Suppressor macrophage (primary cell): ENCODE results near the gene RSKR.
"Not testable (repeated sequence)": the region's sequence is repeated elsewhere in the genome, so short reads cannot be mapped to it uniquely, and the experiment has no call there.

Source experiments
- DNase-seq, 4 experiments: peaks; one replicate each; pipeline ENCODE4 v3.0.0-alpha.2; 2020 to 2022

Gene RSKR

DNA sequence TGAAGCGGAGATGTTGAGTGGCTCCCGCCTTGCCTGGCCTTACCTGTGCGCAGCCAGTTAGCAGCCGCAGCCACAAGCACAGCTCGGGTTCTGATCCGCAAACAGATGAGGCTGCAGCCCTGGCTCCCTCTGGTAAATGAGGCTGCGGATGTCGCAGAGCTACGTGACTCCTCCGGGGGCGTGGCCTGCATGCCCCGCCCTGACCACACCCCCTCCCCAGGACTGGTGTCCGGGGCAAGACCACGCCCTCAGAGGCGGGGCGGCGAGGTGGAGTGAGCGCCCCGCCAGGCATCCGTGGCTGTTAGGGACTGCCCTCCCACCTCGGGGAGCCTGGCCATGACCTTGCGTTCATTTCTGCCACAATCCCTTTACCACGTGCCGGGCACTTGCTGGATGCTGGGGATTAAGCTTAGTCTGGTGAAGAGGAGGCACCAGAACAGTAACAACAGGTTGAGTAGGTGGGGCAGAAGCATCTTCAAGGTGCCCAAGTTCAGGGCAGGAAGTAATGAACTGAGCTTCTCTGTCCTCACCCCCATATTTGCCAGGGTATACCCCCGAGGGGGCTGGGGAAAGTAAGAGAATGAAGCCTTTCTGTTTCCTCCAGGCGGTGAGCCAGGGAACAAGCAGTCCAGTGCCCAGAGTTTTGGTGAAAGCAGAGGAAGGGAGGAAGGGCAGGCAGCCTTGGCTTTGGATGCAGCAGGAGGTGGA is 37.1 kb downstream of the RSKR start, which contains the start of gene ALDOC:
Gene ALDOC, minus strand, starts transcription at position 138 of the 708 bp plus-strand sequence. CDS start 1,363 bp downstream, outside the sequence.
- peak; percentile 96 to 99 (median 98) for DNase-seq

DNA sequence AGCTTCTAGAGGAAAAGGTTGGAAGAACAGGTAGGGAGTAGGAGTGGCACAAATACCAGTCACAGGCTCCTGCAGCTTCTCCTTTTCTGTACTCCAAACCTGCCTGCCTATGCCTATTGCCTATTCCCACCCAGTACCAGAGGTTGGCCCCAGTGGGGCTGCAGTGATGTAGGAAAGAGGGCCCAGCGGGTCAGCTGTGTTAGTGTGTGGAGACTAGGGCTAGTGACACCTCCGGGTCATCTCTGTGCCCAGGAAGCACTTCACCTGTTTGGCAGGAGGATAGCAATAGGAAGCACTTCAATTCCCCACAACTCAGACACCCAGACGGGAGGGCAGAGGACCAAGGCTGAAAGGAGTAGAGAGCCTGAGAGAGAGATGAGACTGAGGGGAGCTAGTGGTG is 38.0 kb downstream of the RSKR start:
- not testable (repeated sequence) for DNase-seq

DNA sequence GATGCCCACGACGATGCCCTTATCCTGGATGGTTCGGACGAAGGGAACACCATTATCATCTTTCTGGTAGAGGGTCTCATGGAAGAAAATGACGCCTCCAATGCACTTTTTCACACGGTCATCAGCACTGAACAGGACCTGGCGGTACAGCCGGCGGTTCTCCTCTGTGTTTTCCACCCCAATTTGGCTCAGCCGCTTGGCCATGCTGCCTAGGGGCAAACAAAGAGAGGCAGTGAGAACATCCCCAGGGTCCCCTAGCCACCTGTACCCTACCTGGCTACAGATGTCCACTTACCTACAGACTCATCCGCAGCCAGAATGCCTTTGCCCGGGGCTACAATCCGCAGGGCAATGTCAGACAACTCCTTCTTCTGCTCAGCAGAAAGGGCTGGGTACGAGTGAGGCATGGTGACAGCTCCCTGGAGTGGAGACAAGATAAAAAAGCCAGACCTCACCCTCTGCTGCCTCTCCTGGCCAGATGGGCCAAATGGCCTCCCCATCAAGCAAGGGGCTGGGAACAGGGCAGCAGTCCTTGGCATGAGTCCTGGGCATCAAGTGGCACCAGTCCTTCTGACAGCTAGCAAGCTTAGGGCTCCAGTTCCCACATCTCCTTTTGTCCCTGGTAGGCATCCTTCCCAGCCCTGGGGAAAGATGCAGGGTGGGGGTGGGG is 38.7 kb downstream of the RSKR start:
- DNase-seq = no peak

DNA sequence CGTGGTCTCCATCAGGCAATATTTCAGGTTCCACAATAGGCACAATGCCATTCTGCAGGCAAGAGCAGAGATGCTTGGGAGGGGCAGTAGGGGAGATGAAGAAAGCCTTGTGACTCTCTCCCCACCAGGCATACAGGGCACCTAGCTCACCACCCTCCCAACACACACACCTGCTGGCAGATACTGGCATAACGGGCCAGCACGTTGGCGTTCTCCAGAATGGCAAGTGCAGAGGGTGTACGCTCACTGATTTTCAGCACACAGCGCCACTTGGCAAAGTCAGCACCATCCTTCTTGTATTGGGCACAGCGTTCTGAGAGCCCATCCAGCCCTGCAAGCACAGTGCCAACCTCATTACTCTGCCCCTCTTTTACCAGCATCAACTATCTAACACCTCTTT is 39.5 kb downstream of the RSKR start:
- no peak for DNase-seq

DNA sequence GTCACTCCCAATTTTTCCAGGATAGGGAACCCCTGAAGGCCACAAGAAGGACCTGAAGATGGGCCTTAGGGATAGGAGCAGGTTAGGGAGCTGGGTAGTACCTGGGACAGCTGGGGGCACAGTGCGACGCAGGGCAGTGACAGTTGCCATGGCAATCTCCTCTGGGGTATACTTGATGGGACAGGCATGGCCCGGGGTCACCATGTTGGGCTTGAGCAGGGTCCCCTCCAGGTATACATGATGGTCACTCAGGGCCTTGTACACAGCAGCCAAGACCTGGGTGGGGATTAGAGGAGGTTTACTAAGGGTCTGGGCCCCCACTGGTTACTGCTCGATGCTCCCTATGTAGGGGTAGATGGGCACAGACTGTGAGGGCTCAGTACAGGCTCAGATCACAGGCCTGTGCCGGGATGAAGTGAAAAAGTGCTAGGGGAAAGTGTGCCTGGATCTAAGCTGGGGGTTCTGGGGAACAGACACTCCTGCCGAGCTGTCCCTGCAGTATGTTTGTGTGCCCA is 40.0 kb downstream of the RSKR start:
- DNase-seq = no peak

DNA sequence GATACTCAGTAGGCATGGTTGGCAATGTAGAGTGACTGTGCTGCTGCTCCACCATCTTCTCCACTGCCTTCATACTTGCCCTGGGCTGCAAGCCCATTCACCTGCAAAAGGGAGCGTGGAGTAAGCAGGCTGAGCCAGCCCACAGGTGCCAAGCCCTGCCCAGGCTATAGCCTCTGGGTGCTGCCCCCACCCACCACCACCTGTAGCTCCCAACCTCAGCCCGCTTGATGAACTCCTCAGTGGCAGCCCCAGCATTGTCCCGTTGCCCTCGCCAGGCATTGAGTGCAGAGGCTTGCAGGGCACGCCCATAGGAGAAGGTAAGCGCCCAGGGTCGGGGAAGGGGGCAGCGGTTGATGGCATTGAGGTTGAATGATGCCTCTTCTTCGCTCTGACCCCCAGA is 40.5 kb downstream of the RSKR start:
- DNase-seq = no peak

DNA sequence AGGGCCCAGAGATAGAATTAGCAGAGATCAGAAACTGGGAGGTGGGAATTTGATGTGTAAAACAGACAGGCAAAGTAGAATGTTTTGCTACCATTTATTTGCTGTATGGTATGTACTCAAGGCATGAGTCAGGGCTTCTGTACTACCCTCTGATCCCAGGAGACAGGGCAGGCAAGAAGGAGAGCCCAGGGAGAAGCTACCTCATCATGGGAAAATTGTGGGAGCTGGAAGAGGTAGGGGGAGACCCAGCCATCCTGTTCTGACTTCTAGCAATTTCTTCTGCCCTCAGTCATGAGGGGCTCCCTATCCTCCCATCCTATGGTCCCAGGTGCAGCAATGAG is 41.0 kb downstream of the RSKR start:
- no peak for DNase-seq

DNA sequence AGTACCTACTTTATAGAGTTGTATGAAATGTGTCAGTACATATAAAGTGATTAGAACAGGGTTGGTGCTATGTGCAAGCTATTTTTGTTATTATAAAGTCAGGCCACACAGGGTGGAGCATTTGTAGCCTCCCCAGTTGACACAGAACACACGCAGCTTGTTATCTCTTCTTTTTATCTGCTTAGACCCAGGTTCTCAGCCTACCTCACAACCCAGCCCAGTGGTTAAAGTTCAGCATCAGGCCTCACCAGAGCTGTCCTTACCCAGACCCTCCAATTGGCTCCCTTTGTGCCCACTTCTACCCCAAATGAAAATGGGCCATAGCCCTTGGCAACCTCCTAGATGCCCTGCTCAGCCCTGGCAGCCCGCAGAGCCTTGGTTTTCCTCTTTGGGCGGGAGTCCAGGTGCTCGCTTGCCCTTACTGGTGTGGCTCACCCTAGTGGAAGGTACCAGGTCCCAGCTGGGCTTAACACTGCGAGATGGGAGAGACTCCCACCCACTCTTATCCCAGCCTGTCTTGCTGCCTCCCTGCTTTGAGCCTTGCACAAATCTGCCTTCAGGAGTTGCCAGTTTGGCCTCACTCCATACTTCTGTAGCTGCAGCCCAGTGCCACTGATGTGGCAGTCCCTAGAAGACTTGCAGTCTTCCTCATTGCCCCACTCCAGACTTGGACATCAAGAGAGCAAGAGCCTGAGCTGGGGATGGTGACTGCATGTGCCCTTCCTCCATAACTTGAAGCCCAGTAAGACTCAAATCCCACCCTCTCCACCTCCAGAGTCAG is 41.5 kb downstream of the RSKR start:
- DNase-seq = no peak

DNA sequence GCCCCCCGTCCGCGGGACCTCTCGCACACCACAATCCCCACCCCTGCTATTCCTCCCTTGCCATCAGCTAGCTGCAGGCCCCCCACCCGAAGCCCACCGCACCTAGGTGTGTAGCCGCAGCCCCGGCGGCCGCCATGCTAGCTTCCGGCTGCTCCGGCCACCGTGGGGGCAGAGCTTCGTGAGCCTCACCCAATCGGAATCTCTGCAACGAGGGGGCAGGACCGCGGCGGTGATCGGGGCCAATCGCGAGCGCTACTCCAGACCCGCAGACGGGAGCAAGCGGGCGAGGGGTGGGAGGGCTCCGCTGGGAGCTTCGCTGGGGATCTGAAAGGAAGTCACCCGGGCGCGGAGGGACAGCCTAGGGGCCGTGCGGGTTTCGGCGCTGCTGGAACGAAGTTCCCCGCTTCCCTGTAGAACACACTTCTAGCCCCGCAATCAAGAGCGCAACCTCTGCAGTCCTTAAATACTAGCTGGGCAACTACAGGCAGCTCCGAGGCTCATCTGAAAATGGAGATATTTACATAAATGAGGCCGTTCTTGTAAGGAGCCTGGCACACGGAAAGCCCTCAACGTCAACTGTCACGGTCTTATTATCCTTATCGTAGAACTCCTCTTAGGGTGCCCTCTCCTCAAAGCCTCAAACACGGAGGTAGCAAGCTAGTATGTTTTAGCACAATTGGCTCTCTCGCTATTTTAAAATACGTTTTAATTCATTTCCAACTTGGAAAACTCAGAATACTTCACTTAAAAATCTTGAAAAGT is 42.4 kb downstream of the RSKR start, which contains the start of gene PIGS:
Gene PIGS, minus strand, starts transcription at position 164 of the 762 bp plus-strand sequence. Its CDS starts 28 bp downstream, at position 136.
- peak; percentile 95 to 98 (median 96) for DNase-seq

DNA sequence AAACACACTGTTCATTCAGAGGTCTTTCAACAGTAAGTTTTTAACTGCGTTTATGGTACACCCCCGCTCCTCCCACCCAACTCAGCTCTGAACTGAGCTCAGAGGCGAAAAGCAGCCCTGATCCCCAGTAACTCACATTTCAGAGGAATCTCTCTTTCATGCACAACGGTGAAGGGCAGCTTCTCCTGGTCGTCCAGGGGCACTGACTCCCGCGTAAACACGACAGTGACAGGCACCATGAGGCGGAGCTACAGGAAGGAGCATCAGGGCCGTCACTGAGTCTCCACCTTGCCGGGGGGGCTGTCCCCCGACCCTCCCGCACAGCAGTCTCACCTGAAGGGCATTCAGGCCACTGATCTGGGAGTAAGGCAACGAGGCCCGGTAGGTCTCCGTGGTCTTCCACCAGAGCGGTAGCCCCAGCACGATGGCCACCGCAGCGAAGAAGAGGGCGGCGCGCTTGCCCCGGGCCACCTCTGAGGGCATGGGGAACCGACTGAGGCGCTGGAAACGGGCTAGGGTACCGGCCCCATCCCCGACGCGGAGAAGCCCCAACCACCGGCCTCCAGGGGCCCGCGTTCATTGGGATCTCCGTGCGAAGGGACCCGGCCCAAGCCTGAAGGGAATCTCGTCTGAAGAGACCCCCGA is 43.1 kb downstream of the RSKR start:
- peak in 3 of 4 experiments; percentile 27 to 42 (median 31) for DNase-seq

DNA sequence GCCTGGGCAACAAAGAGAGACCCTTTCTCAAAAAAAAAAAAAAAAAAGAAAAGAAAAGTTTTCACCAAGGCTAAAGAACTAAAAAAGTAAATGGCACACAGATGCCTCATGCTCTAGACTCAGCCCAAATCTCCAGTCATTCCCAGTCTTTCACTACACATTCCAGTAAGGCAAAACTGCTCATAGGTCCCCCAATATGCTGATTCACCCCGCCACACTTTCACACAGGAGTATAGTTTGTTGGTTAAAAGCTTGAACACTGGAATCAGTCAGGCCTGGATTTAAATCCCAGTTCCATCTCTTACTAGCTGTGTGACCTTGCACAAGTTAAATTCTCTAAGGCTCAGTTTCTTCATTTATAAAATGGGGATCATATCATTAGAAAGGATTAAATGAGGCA is 44.5 kb downstream of the RSKR start:
- DNase-seq = no peak

DNA sequence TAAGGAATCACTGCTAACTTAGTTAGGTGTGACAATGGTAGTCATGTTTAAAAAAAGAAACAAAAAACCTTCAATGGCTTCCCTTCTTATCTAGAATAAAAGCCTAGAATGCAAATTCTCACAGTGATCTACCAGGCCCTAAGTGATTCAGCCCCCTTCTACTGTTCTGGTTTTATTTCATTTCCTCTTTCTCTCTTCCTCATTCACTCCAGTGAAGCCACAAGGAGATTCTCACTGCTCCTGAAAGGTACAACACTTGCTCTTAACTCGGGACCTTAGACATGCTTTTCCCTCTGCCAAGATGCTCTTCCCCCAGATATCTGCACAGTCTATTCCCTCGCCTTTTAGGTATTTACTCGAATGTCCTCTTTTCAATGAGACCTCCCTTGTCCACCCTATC is 46.4 kb downstream of the RSKR start:
- peak; percentile 38 to 75 (median 57) for DNase-seq

DNA sequence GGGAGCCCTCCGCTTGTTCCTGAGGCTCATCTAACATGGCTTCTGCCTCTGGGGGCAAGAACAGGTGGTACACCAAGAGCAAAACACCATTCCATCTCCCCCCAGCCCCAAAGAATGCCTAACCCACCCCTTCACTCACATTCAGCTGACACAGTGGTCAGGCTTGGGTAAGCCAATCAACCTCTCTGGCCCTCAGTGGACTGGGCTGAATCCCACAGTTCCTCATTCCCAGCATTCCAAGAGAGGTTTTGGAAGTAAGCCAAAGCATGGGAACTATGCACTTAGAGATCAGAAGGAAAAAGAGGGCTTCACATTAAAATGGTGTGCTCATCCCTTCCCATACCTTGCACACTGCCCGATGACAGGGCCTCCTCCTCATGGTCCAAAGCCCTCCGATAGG is 50.5 kb downstream of the RSKR start:
- DNase-seq = no peak
